SK-N-SH (cell line): ENCODE results near the gene DUSP2. TPM values are rescaled to one million over a fixed set of nuclear protein-coding genes. Genes with fewer than 3 reads are reported as not detected.

Experiments used
- CTCF ChIA-PET: fragments of 300-600, 350-600 bp; formaldehyde crosslinking; extraction: SDS; loops from one replicate; lab custom pipeline; 2021; lab: Yijun Ruan, JAX
- POLR2A ChIA-PET: fragments of 350-600 bp; sonication (Branson Sonifier 250); formaldehyde crosslinking; extraction: SDS; loops from one replicate; lab custom pipeline; 2020; ENCODE audit warnings: antibody characterized with exemption, inconsistent platforms; lab: Yijun Ruan, JAX
- DNase-seq: peaks from one replicate; pipeline ENCODE4 v3.0.0; 2012
- H2AFZ ChIP-seq: fragments of 200-600 bp; sonication (generic); 2 replicates; pipeline ENCODE4 v1.8.1; 2016; ENCODE audit warnings: antibody characterized with exemption, mild to moderate bottlenecking, low read depth
- H3F3A ChIP-seq: fragments of 200-600 bp; sonication (generic); replicated peaks from 2 replicates; pipeline ENCODE3; 2016; ENCODE audit warnings: antibody characterized with exemption, mild to moderate bottlenecking; ENCODE audit not compliant: insufficient read depth
- H3K27ac ChIP-seq, 2 experiments: fragments of 200-500 bp in 1 of 2; fragments of 200-600 bp in 1 of 2; sonication (Bioruptor generic) in 1 of 2; sonication (generic), shearing (Covaris generic) in 1 of 2; 2 replicates each; pipeline versions ENCODE4 v1.5.1 to v1.6.1; 2014 to 2016; ENCODE audit warnings: low read depth in 2 of 2, inconsistent platforms in 1 of 2, low read length in 1 of 2, mild to moderate bottlenecking in 1 of 2, mixed read lengths in 1 of 2
- H3K27me3 ChIP-seq: fragments of 200-600 bp; sonication (generic), shearing (Covaris generic); 2 replicates; pipeline ENCODE4 v1.6.1; 2016; ENCODE audit warnings: mixed run types; ENCODE audit not compliant: insufficient read depth
- H3K36me3 ChIP-seq, 2 experiments: fragments of 200-500 bp in 1 of 2; fragments of 200-600 bp in 1 of 2; sonication (Bioruptor generic) in 1 of 2; sonication (generic) in 1 of 2; replicated peaks in 1 of 2; 2 replicates each; pipeline versions ENCODE3 to v1.5.1; 2014 to 2016; ENCODE audit warnings: low read length in 1 of 2, mild to moderate bottlenecking in 1 of 2; ENCODE audit not compliant: insufficient read depth in 2 of 2, control insufficient read depth in 1 of 2
- H3K4me1 ChIP-seq, 2 experiments: fragments of 200-500 bp in 1 of 2; fragments of 200-600 bp in 1 of 2; sonication (Bioruptor generic) in 1 of 2; sonication (generic), shearing (Covaris generic) in 1 of 2; 2 replicates each; pipeline versions ENCODE4 v1.5.1 to v1.6.1; 2014 to 2016; ENCODE audit warnings: low read depth in 1 of 2, low read length in 1 of 2, mixed run types in 1 of 2; ENCODE audit not compliant: insufficient read depth in 2 of 2, control insufficient read depth in 1 of 2
- H3K4me2 ChIP-seq: fragments of 200-600 bp; sonication (generic), shearing (Covaris generic); 2 replicates; pipeline ENCODE4 v1.6.1; 2017; ENCODE audit warnings: mixed run types
- H3K4me3 ChIP-seq, 2 experiments: fragments of 200-500 bp in 1 of 2; fragments of 200-600 bp in 1 of 2; sonication (Bioruptor generic) in 1 of 2; sonication (generic), shearing (Covaris generic) in 1 of 2; 2 replicates each; pipeline versions ENCODE4 v1.5.1 to v1.8.1; 2014 to 2016; ENCODE audit warnings: low read depth in 2 of 2, inconsistent platforms in 1 of 2, low read length in 1 of 2, mild to moderate bottlenecking in 1 of 2, mixed read lengths in 1 of 2, moderate library complexity in 1 of 2
- H3K79me2 ChIP-seq: fragments of 200-600 bp; sonication (generic); 2 replicates; pipeline ENCODE4 v1.8.1; 2017; ENCODE audit warnings: mild to moderate bottlenecking; ENCODE audit not compliant: insufficient read depth
- H3K9ac ChIP-seq: fragments of 200-600 bp; sonication (generic); 2 replicates; pipeline ENCODE4 v1.6.1; 2017; ENCODE audit warnings: mixed run types
- H3K9me2 ChIP-seq: fragments of 200-600 bp; sonication (generic); 2 replicates; pipeline ENCODE4 v1.6.1; 2017; ENCODE audit warnings: mixed run types
- H3K9me3 ChIP-seq: fragments of 200-600 bp; sonication (generic); 2 replicates; pipeline ENCODE4 v1.6.1; 2017; ENCODE audit warnings: mixed run types, mild to moderate bottlenecking, moderate library complexity
- H4K20me1 ChIP-seq: fragments of 200-600 bp; sonication (generic); 2 replicates; pipeline ENCODE4 v1.6.1; 2017; ENCODE audit warnings: mild to moderate bottlenecking, mixed run types; ENCODE audit not compliant: insufficient read depth
- CHD2 ChIP-seq: fragments of 150-350 bp; IDR thresholded peaks from 2 replicates; pipeline ENCODE4 v1.6.1; 2018; ENCODE audit warnings: low read length; ENCODE audit not compliant: partially characterized antibody
- CTCF ChIP-seq: fragments of 200-600 bp; sonication (generic); IDR thresholded peaks from 2 replicates; pipeline ENCODE4 v1.6.1; 2017; ENCODE audit warnings: antibody characterized with exemption, mild to moderate bottlenecking, moderate library complexity
- EZH2phosphoT487 ChIP-seq: fragments of 200-600 bp; sonication (generic); IDR thresholded peaks from 2 replicates; pipeline ENCODE4 v1.6.1; 2017; ENCODE audit warnings: low read depth, mixed run types, mild to moderate bottlenecking, antibody characterized with exemption, moderate library complexity, borderline replicate concordance
- FOSL2 ChIP-seq: IDR thresholded peaks from 2 replicates; pipeline ENCODE4 v1.4.0; 2012; ENCODE audit warnings: low read depth, mild to moderate bottlenecking, moderate library complexity, borderline replicate concordance
- FOXM1 ChIP-seq: IDR thresholded peaks from 2 replicates; pipeline ENCODE4 v1.4.0; 2012; ENCODE audit warnings: low read depth, mild to moderate bottlenecking
- GABPA ChIP-seq: IDR thresholded peaks from 2 replicates; pipeline ENCODE4 v1.4.0; 2012; ENCODE audit warnings: low read depth, mild to moderate bottlenecking
- GATA2 ChIP-seq: sonication (generic); formaldehyde crosslinking; IDR thresholded peaks from 2 replicates; pipeline ENCODE4 v1.5.0; 2020; ENCODE audit warnings: mild to moderate bottlenecking, missing genetic modification reagents
- JUND ChIP-seq: IDR thresholded peaks from 2 replicates; pipeline ENCODE4 v1.4.0; 2012
- MAX ChIP-seq: IDR thresholded peaks from 2 replicates; pipeline ENCODE4 v1.4.0; 2012; ENCODE audit warnings: low read depth
- MEF2A ChIP-seq: IDR thresholded peaks from 2 replicates; pipeline ENCODE4 v1.4.0; 2012; ENCODE audit warnings: low read depth, borderline replicate concordance
- MXI1 ChIP-seq: IDR thresholded peaks from 2 replicates; pipeline ENCODE4 v1.6.1; 2012; ENCODE audit warnings: mild to moderate bottlenecking, low read depth, low read length, improper control_type of control experiment
- NFIC ChIP-seq: IDR thresholded peaks from 2 replicates; pipeline ENCODE4 v1.4.0; 2012; ENCODE audit warnings: borderline replicate concordance
- POLR2AphosphoS5 ChIP-seq: IDR thresholded peaks from 2 replicates; pipeline ENCODE4 v1.6.1; 2012; ENCODE audit warnings: low read depth, low read length
- REST ChIP-seq: IDR thresholded peaks from 2 replicates; pipeline ENCODE4 v1.6.1; 2012; ENCODE audit warnings: mild to moderate bottlenecking, low read depth, low read length, moderate library complexity
- SIN3A ChIP-seq: IDR thresholded peaks from 2 replicates; pipeline ENCODE4 v1.6.1; 2012; ENCODE audit warnings: low read depth, mild to moderate bottlenecking, low read length, moderate library complexity, borderline replicate concordance
- TAF1 ChIP-seq: IDR thresholded peaks from 2 replicates; pipeline ENCODE4 v1.6.1; 2012; ENCODE audit warnings: low read depth, mild to moderate bottlenecking, low read length, moderate library complexity, borderline replicate concordance
- TEAD4 ChIP-seq: IDR thresholded peaks from 2 replicates; pipeline ENCODE4 v1.4.0; 2012; ENCODE audit warnings: mild to moderate bottlenecking, borderline replicate concordance; ENCODE audit not compliant: insufficient read depth
- ZBTB33 ChIP-seq: IDR thresholded peaks from 2 replicates; pipeline ENCODE4 v1.4.0; 2012; ENCODE audit warnings: low read depth, borderline replicate concordance
- WGBS: methylation state at CpG from one replicate; pipeline ENCODE4 v1.1.6; 2017; ENCODE audit warnings: low lambda C conversion rate; 5-methylcytosine and 5-hydroxymethylcytosine counted together
- polyA plus RNA-seq, 3 experiments: library from polyadenylated mRNA; depleted of rRNA; stranded (reverse); fragments of >200 nt; gene quantifications; 2 replicates each; pipeline ENCODE4 v1.2.3, GENCODE V29; 2012

The DUSP2 gene
- polyA plus RNA-seq, 1 of the 3 experiments (the other 2 are of a cell fraction), result 0.79 TPM

GRCh38 chr2:96131152-96131812 lies 14.0 kb downstream of the DUSP2 start:
- TF ChIP-seq TAF1 (no peak), POLR2AphosphoS5 (no peak), SIN3A (no peak)

GRCh38 chr2:96130483-96130882 lies 14.8 kb downstream of the DUSP2 start:
- CTCF ChIA-PET, result interaction anchor here (1.2 to 2.6 kb wide), 6 partner anchors 8 to 108 kb away, joined by 3 to 16 read pairs (median 6); partner anchors contain the start of genes ADRA2B and ASTL
- no peaks in the 10 kb centered on the region for H4K20me1 ChIP-seq
- POLR2A ChIA-PET, result interaction anchor here (0.6 kb wide), 1 partner anchor 77 kb away, joined by 3 read pairs; no protein-coding TSS in a partner anchor
- no peaks in the 10 kb centered on the region for H3K9me3 ChIP-seq
- H3K79me2 ChIP-seq, result no peaks in the 10 kb centered on the region
- H3F3A ChIP-seq, result no peaks in the 10 kb centered on the region
- H3K4me1 ChIP-seq, result no peaks in the 10 kb centered on the region
- no peak for DNase-seq
- no peak overlapping the region for H3K4me2 ChIP-seq
- H3K27ac ChIP-seq, result no peak overlapping the region
- H3K27me3 ChIP-seq, result peaks cover 7% of the 10 kb centered on the region; the same call in 1 of the 2 replicates
- no peak overlapping the region for H3K4me3 ChIP-seq
- no peak overlapping the region for H2AFZ ChIP-seq
- H3K9ac ChIP-seq, result no peak overlapping the region
- no peaks in the 10 kb centered on the region for H3K9me2 ChIP-seq
- WGBS, result 93% methylated on average over 4 of the region's 4 CpGs
- no peaks in the 10 kb centered on the region for H3K36me3 ChIP-seq
- TF ChIP-seq NFIC, result no peak
- no peak for TF ChIP-seq MXI1
- TF ChIP-seq FOXM1, result no peak
- no peak for TF ChIP-seq REST
- no peak for TF ChIP-seq TEAD4
- TF ChIP-seq GABPA, result no peak
- no peak for TF ChIP-seq ZBTB33
- TF ChIP-seq EZH2phosphoT487, result no peak
- no peak for TF ChIP-seq FOSL2
- TF ChIP-seq MEF2A, result no peak
- TF ChIP-seq GATA2 (CRISPR knock-in tag), result no peak
- no peak for TF ChIP-seq CTCF
- TF ChIP-seq JUND, result no peak
- TF ChIP-seq MAX, result no peak
- TF ChIP-seq SIN3A, result no peak
- TF ChIP-seq CHD2, result no peak

More at GRCh38 chr2:96131152-96131812, 14.0 kb downstream of the DUSP2 start:
- H2AFZ ChIP-seq, result 0 out of 2 replicates have a peak overlapping the region, but pooled peaks have one; percentile 16
- H3K36me3 ChIP-seq, result no peaks in the 10 kb centered on the region
- no peak overlapping the region for H3K4me2 ChIP-seq
- H3F3A ChIP-seq, result no peaks in the 10 kb centered on the region
- H3K79me2 ChIP-seq, result no peaks in the 10 kb centered on the region
- H3K9ac ChIP-seq, result no peak overlapping the region
- no peak for DNase-seq
- H3K4me1 ChIP-seq, result peaks cover 0 to 4% of the 10 kb centered on the region in 2 experiments; a peak in 1 of 4 replicates
- H3K27ac ChIP-seq, result no peak overlapping the region
- no peaks in the 10 kb centered on the region for H3K9me2 ChIP-seq
- no peaks in the 10 kb centered on the region for H4K20me1 ChIP-seq
- 80% methylated on average over 10 of the region's 10 CpGs for WGBS
- peaks cover 7% of the 10 kb centered on the region; the same call in 1 of the 2 replicates for H3K27me3 ChIP-seq
- no peak overlapping the region for H3K4me3 ChIP-seq
- no peaks in the 10 kb centered on the region for H3K9me3 ChIP-seq
- CTCF ChIA-PET, result interaction anchor here (1.6 to 2.6 kb wide), 5 partner anchors 7 to 109 kb away, joined by 3 to 16 read pairs (median 7); partner anchors contain the start of genes ADRA2B and ASTL
- POLR2A ChIA-PET, result no interaction called here
